ENCODE measurements around the gene TAB3. TPM values are rescaled to one million over a fixed set of nuclear protein-coding genes. Genes with fewer than 3 reads are reported as not detected.

TAB3 gene
- polyA plus RNA-seq, 3 donors = 4.4 to 11.8 (median 5.4) TPM

- no CpG with 5 or more reads among the region's 1 CpG for WGBS (ENCODE audit: insufficient coverage)
- Histone ChIP-seq H3K27me3 (ENCODE audit: control insufficient read depth in 2 of 2, insufficient read depth in 2 of 2, low read length in 2 of 2) (no peaks in the 10 kb centered on the region), H3K4me3 (replicated peaks in 1 of 3; ENCODE audit: low read depth in 2 of 3, low read length in 3 of 3) (no peak overlapping the region), H3K9me3 (replicated peaks in 1 of 2; ENCODE audit: control insufficient read depth in 1 of 2, insufficient read depth in 1 of 2, low read length in 2 of 2) (no peaks in the 10 kb centered on the region), H3K9ac (ENCODE audit: insufficient read depth, low read length, poor library complexity, severe bottlenecking) (no peak overlapping the region), H2AFZ (ENCODE audit: insufficient read depth, low read depth, low read length, poor library complexity, severe bottlenecking) (no peak overlapping the region), H3K4me2 (replicated peaks; ENCODE audit: extremely low read depth, low read length, poor library complexity, severe bottlenecking) (no peak overlapping the region), H3K79me2 (ENCODE audit: insufficient read depth, low read length) (no peaks in the 10 kb centered on the region), H3K36me3 (replicated peaks in 1 of 2; ENCODE audit: control insufficient read depth in 1 of 2, insufficient read depth in 2 of 2, low read length in 2 of 2) (no peaks in the 10 kb centered on the region), H4K20me1 (ENCODE audit: insufficient read depth, low read length) (no peaks in the 10 kb centered on the region), H3K27ac (ENCODE audit: low read depth in 1 of 2, low read length in 2 of 2) (no peak overlapping the region), H3K4me1 (ENCODE audit: control insufficient read depth in 1 of 2, insufficient read depth in 2 of 2, low read length in 2 of 2) (peaks cover 14 to 15% of the 10 kb centered on the region in 2 donors)
- Mint-ChIP-seq H3K4me1 (peaks cover 15% of the 10 kb centered on the region), H3K9me3 (peaks cover 0 to 3% (median 0%) of the 10 kb centered on the region in 7 donors), H3K4me3 (no peak overlapping the region), H3K27ac (no peak overlapping the region), H3K27me3 (ENCODE audit: low read depth in 3 of 3) (peaks cover 0 to 3% (median 1%) of the 10 kb centered on the region in 3 donors), H3K36me3 (no peaks in the 10 kb centered on the region)
- intact Hi-C loops (cut with micrococcal nuclease) = no loop called here
- no peak for DNase-seq
- TF ChIP-seq, protein P1, sequence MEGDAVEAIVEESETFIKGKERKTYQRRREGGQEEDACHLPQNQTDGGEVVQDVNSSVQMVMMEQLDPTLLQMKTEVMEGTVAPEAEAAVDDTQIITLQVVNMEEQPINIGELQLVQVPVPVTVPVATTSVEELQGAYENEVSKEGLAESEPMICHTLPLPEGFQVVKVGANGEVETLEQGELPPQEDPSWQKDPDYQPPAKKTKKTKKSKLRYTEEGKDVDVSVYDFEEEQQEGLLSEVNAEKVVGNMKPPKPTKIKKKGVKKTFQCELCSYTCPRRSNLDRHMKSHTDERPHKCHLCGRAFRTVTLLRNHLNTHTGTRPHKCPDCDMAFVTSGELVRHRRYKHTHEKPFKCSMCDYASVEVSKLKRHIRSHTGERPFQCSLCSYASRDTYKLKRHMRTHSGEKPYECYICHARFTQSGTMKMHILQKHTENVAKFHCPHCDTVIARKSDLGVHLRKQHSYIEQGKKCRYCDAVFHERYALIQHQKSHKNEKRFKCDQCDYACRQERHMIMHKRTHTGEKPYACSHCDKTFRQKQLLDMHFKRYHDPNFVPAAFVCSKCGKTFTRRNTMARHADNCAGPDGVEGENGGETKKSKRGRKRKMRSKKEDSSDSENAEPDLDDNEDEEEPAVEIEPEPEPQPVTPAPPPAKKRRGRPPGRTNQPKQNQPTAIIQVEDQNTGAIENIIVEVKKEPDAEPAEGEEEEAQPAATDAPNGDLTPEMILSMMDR (IDR thresholded peaks at IDR 0.05) = no peak
Observed at GRCh38 chrX:30906726-30907125, 17.7 kb upstream of the TAB3 start.

- H2AFZ ChIP-seq (ENCODE audit: insufficient read depth, low read depth, low read length, poor library complexity, severe bottlenecking) = no peak overlapping the region
- Mint-ChIP-seq H3K4me1 (peaks cover 11% of the 10 kb centered on the region), H3K27ac (no peak overlapping the region), H3K9me3 (peaks cover 0 to 3% (median 0%) of the 10 kb centered on the region in 7 donors), H3K36me3 (no peaks in the 10 kb centered on the region), H3K27me3 (ENCODE audit: low read depth in 3 of 3) (peaks cover 0 to 3% (median 0%) of the 10 kb centered on the region in 3 donors), H3K4me3 (no peak overlapping the region)
- DNase-seq = no peak
- TF ChIP-seq, protein P1 (IDR thresholded peaks at IDR 0.05) = no peak
- no peak overlapping the region for H3K4me2 ChIP-seq (replicated peaks; ENCODE audit: extremely low read depth, low read length, poor library complexity, severe bottlenecking)
- H3K4me1 ChIP-seq (ENCODE audit: control insufficient read depth in 1 of 2, insufficient read depth in 2 of 2, low read length in 2 of 2) = peaks cover 9 to 10% of the 10 kb centered on the region in 2 donors
- intact Hi-C loops (cut with micrococcal nuclease) = no loop called here
- no peak overlapping the region for H3K9ac ChIP-seq (ENCODE audit: insufficient read depth, low read length, poor library complexity, severe bottlenecking)
- no peaks in the 10 kb centered on the region for H4K20me1 ChIP-seq (ENCODE audit: insufficient read depth, low read length)
- H3K36me3 ChIP-seq (replicated peaks in 1 of 2; ENCODE audit: control insufficient read depth in 1 of 2, insufficient read depth in 2 of 2, low read length in 2 of 2) = no peaks in the 10 kb centered on the region
- WGBS (ENCODE audit: insufficient coverage) = no CpG with 5 or more reads among the region's 1 CpG
- H3K27ac ChIP-seq (ENCODE audit: low read depth in 1 of 2, low read length in 2 of 2) = no peak overlapping the region
- no peaks in the 10 kb centered on the region for H3K79me2 ChIP-seq (ENCODE audit: insufficient read depth, low read length)
- H3K4me3 ChIP-seq (replicated peaks in 1 of 3; ENCODE audit: low read depth in 2 of 3, low read length in 3 of 3) = no peak overlapping the region
- H3K27me3 ChIP-seq (ENCODE audit: control insufficient read depth in 2 of 2, insufficient read depth in 2 of 2, low read length in 2 of 2) = no peaks in the 10 kb centered on the region
- H3K9me3 ChIP-seq (replicated peaks in 1 of 2; ENCODE audit: control insufficient read depth in 1 of 2, insufficient read depth in 1 of 2, low read length in 2 of 2) = no peaks in the 10 kb centered on the region
Observed at GRCh38 chrX:30905321-30905720, 16.3 kb upstream of the TAB3 start.
